GM23338 (cell line): Measurements from ENCODE around the gene HIVEP1. TPM values are rescaled to one million over a fixed set of nuclear protein-coding genes. Genes with fewer than 3 reads are reported as not detected.

Experiments used
- CREB1 ChIP-seq: fragments of 250-450 bp; sonication (Bioruptor Pico); IDR thresholded peaks from 2 replicates; pipeline ENCODE4 v1.5.0; 2020; ENCODE audit warnings: low read depth, mild to moderate bottlenecking, moderate library complexity
- EZH2 ChIP-seq: fragments of 200-600 bp; sonication (generic); IDR thresholded peaks from one replicate; pipeline ENCODE4 v1.8.0; 2017; ENCODE audit warnings: antibody characterized with exemption, mild to moderate bottlenecking, low read depth; ENCODE audit not compliant: unreplicated experiment
- EZH2phosphoT487 ChIP-seq: fragments of 200-600 bp; sonication (generic); IDR thresholded peaks from one replicate; pipeline ENCODE4 v1.8.1; 2018; ENCODE audit warnings: antibody characterized with exemption; ENCODE audit not compliant: unreplicated experiment
- POLR2AphosphoS5 ChIP-seq: IDR thresholded peaks from 2 replicates; pipeline ENCODE4 v1.6.1; 2016; ENCODE audit warnings: antibody characterized with exemption, low read depth
- STAT1 ChIP-seq: IDR thresholded peaks from one replicate; pipeline ENCODE4 v1.6.1; 2016; ENCODE audit warnings: antibody characterized with exemption; ENCODE audit not compliant: unreplicated experiment
- ZNF114 ChIP-seq: fragments of 250-450 bp; sonication (Bioruptor Pico); IDR thresholded peaks from 2 replicates; pipeline ENCODE4 v1.5.0; 2020; ENCODE audit warnings: mild to moderate bottlenecking, moderate library complexity
- ZNF331 ChIP-seq: fragments of 250-450 bp; sonication (Bioruptor Pico); IDR thresholded peaks from 2 replicates; pipeline ENCODE4 v1.5.0; 2020; ENCODE audit warnings: low read depth, mild to moderate bottlenecking, moderate library complexity
- polyA plus RNA-seq: library from polyadenylated mRNA; unstranded; fragments of >200 nt; fragmentation: Nextera tagmentation; extraction: Ambion mirVana; gene quantifications from 2 replicates; pipeline ENCODE4 v1.2.1, GENCODE V29; 2016
- total RNA-seq: library from RNA; depleted of rRNA; stranded (reverse); fragments of >200 nt; shearing (Covaris generic); gene quantifications from 2 replicates; pipeline ENCODE4 v1.2.3, GENCODE V29; 2014
- TF ChIP-seq, protein P1 (sequence below): fragments of 250-450 bp; sonication (Bioruptor Pico); IDR thresholded peaks from 2 replicates; pipeline ENCODE4 v1.5.0; 2020; ENCODE audit warnings: mild to moderate bottlenecking, moderate library complexity
- TF ChIP-seq, protein P2 (sequence below): IDR thresholded peaks from 2 replicates; pipeline ENCODE4 v1.6.1; 2016; ENCODE audit warnings: antibody characterized with exemption
- TF ChIP-seq, protein P3 (sequence below): IDR thresholded peaks from one replicate; pipeline ENCODE4 v1.6.1; 2018; ENCODE audit warnings: antibody characterized with exemption; ENCODE audit not compliant: unreplicated experiment

The HIVEP1 gene
- total and polyA plus RNA-seq, 2 experiments from 2014 or later: 10.1 to 21.7 TPM

DNA sequence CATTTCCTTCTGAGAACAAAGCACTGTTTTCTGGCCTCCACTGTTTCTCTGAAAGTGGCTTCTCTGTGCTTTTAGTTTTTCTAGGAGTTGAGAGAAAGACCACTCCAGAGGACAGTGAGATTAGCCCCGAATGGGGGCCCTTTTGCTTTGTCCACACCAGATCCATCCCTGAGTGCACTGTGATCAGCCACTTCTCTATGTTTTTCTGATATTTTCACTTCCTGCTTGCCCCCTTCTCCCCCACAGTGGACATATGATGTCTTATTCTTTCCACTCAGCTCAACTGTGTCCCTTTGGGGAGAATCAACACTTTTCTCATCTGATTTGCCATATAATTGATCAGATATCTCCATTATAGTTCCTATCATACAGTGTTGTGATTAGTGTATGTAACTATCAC, 35.6 kb upstream of the HIVEP1 start (continued):
- TF ChIP-seq, protein P1, sequence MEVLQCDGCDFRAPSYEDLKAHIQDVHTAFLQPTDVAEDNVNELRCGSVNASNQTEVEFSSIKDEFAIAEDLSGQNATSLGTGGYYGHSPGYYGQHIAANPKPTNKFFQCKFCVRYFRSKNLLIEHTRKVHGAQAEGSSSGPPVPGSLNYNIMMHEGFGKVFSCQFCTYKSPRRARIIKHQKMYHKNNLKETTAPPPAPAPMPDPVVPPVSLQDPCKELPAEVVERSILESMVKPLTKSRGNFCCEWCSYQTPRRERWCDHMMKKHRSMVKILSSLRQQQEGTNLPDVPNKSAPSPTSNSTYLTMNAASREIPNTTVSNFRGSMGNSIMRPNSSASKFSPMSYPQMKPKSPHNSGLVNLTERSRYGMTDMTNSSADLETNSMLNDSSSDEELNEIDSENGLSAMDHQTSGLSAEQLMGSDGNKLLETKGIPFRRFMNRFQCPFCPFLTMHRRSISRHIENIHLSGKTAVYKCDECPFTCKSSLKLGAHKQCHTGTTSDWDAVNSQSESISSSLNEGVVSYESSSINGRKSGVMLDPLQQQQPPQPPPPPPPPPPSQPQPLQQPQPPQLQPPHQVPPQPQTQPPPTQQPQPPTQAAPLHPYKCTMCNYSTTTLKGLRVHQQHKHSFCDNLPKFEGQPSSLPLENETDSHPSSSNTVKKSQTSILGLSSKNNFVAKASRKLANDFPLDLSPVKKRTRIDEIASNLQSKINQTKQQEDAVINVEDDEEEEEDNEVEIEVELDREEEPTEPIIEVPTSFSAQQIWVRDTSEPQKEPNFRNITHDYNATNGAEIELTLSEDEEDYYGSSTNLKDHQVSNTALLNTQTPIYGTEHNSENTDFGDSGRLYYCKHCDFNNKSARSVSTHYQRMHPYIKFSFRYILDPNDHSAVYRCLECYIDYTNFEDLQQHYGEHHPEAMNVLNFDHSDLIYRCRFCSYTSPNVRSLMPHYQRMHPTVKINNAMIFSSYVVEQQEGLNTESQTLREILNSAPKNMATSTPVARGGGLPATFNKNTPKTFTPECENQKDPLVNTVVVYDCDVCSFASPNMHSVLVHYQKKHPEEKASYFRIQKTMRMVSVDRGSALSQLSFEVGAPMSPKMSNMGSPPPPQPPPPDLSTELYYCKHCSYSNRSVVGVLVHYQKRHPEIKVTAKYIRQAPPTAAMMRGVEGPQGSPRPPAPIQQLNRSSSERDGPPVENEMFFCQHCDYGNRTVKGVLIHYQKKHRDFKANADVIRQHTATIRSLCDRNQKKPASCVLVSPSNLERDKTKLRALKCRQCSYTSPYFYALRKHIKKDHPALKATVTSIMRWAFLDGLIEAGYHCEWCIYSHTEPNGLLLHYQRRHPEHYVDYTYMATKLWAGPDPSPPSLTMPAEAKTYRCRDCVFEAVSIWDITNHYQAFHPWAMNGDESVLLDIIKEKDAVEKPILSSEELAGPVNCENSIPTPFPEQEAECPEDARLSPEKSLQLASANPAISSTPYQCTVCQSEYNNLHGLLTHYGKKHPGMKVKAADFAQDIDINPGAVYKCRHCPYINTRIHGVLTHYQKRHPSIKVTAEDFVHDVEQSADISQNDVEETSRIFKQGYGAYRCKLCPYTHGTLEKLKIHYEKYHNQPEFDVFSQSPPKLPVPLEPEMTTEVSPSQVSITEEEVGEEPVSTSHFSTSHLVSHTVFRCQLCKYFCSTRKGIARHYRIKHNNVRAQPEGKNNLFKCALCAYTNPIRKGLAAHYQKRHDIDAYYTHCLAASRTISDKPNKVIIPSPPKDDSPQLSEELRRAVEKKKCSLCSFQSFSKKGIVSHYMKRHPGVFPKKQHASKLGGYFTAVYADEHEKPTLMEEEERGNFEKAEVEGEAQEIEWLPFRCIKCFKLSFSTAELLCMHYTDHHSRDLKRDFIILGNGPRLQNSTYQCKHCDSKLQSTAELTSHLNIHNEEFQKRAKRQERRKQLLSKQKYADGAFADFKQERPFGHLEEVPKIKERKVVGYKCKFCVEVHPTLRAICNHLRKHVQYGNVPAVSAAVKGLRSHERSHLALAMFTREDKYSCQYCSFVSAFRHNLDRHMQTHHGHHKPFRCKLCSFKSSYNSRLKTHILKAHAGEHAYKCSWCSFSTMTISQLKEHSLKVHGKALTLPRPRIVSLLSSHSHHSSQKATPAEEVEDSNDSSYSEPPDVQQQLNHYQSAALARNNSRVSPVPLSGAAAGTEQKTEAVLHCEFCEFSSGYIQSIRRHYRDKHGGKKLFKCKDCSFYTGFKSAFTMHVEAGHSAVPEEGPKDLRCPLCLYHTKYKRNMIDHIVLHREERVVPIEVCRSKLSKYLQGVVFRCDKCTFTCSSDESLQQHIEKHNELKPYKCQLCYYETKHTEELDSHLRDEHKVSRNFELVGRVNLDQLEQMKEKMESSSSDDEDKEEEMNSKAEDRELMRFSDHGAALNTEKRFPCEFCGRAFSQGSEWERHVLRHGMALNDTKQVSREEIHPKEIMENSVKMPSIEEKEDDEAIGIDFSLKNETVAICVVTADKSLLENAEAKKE (CRISPR knock-in tag): no peak
- TF ChIP-seq ZNF331 (CRISPR knock-in tag) (no peak), EZH2 (no peak), STAT1 (no peak), ZNF114 (CRISPR knock-in tag) (no peak), POLR2AphosphoS5 (no peak), CREB1 (no peak), EZH2phosphoT487 (no peak)
- TF ChIP-seq, protein P2, sequence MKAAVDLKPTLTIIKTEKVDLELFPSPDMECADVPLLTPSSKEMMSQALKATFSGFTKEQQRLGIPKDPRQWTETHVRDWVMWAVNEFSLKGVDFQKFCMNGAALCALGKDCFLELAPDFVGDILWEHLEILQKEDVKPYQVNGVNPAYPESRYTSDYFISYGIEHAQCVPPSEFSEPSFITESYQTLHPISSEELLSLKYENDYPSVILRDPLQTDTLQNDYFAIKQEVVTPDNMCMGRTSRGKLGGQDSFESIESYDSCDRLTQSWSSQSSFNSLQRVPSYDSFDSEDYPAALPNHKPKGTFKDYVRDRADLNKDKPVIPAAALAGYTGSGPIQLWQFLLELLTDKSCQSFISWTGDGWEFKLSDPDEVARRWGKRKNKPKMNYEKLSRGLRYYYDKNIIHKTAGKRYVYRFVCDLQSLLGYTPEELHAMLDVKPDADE: no peak
- TF ChIP-seq, protein P3, sequence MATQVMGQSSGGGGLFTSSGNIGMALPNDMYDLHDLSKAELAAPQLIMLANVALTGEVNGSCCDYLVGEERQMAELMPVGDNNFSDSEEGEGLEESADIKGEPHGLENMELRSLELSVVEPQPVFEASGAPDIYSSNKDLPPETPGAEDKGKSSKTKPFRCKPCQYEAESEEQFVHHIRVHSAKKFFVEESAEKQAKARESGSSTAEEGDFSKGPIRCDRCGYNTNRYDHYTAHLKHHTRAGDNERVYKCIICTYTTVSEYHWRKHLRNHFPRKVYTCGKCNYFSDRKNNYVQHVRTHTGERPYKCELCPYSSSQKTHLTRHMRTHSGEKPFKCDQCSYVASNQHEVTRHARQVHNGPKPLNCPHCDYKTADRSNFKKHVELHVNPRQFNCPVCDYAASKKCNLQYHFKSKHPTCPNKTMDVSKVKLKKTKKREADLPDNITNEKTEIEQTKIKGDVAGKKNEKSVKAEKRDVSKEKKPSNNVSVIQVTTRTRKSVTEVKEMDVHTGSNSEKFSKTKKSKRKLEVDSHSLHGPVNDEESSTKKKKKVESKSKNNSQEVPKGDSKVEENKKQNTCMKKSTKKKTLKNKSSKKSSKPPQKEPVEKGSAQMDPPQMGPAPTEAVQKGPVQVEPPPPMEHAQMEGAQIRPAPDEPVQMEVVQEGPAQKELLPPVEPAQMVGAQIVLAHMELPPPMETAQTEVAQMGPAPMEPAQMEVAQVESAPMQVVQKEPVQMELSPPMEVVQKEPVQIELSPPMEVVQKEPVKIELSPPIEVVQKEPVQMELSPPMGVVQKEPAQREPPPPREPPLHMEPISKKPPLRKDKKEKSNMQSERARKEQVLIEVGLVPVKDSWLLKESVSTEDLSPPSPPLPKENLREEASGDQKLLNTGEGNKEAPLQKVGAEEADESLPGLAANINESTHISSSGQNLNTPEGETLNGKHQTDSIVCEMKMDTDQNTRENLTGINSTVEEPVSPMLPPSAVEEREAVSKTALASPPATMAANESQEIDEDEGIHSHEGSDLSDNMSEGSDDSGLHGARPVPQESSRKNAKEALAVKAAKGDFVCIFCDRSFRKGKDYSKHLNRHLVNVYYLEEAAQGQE: no peak
